CD8-positive, alpha-beta memory T cell (primary cell): ENCODE results near the gene CORO2B. TPM values are rescaled to one million over a fixed set of nuclear protein-coding genes. Genes with fewer than 3 reads are reported as not detected.

Experiments used
- CTCF ChIA-PET: fragments of 350-600 bp; sonication (Branson Sonifier 250); formaldehyde crosslinking; loops from one replicate; lab custom pipeline; 2021; ENCODE audit warnings: antibody characterized with exemption; lab: Charles Lee
- POLR2A ChIA-PET: fragments of 350-600 bp; sonication (Branson Sonifier 250); formaldehyde crosslinking; loops from one replicate; lab custom pipeline; 2021; ENCODE audit warnings: antibody characterized with exemption; lab: Charles Lee
- DNase-seq, 5 donors: peaks; one replicate each; pipeline versions ENCODE4 v3.0.0 to v3.0.0-alpha.2; 2020 to 2022; ENCODE audit warnings: mixed read lengths in 1 of 5
- H3K27ac ChIP-seq: one replicate; pipeline ENCODE4 v1.7.0; 2013; ENCODE audit warnings: low read depth, mild to moderate bottlenecking, low read length, moderate library complexity
- H3K27me3 ChIP-seq: 2 replicates; pipeline ENCODE4 v1.7.0; 2013; ENCODE audit warnings: low read length, mild to moderate bottlenecking; ENCODE audit not compliant: insufficient read depth, poor library complexity, severe bottlenecking
- H3K36me3 ChIP-seq: 2 replicates; pipeline ENCODE4 v1.7.0; 2013; ENCODE audit warnings: mild to moderate bottlenecking, low read length, moderate library complexity; ENCODE audit not compliant: insufficient read depth
- H3K4me1 ChIP-seq: 2 replicates; pipeline ENCODE4 v1.7.0; 2013; ENCODE audit warnings: mild to moderate bottlenecking, low read length, moderate library complexity; ENCODE audit not compliant: insufficient read depth
- H3K4me3 ChIP-seq: 2 replicates; pipeline ENCODE4 v1.7.0; 2013; ENCODE audit warnings: mild to moderate bottlenecking, low read length
- H3K9me3 ChIP-seq: 2 replicates; pipeline ENCODE4 v1.7.0; 2013; ENCODE audit warnings: mild to moderate bottlenecking, low read length
- H3K27ac Mint-ChIP-seq, 8 donors: one replicate each; pipeline ENCODE4 v1.8.0; 2020 to 2021; ENCODE audit warnings: mixed read lengths in 8 of 8, mild to moderate bottlenecking in 6 of 8, inconsistent platforms in 3 of 8, moderate library complexity in 3 of 8
- H3K27me3 Mint-ChIP-seq, 2 donors: one replicate each; pipeline ENCODE4 v1.8.0; 2020 to 2021; ENCODE audit warnings: mixed read lengths in 2 of 2, mild to moderate bottlenecking in 1 of 2, moderate library complexity in 1 of 2
- H3K36me3 Mint-ChIP-seq, 3 donors: one replicate each; pipeline ENCODE4 v1.8.0; 2020 to 2021; ENCODE audit warnings: mixed read lengths in 3 of 3, inconsistent platforms in 1 of 3, mild to moderate bottlenecking in 1 of 3
- H3K4me1 Mint-ChIP-seq, 3 donors: one replicate each; pipeline ENCODE4 v1.8.0; 2020 to 2021; ENCODE audit warnings: mixed read lengths in 3 of 3, inconsistent platforms in 1 of 3, mild to moderate bottlenecking in 1 of 3
- H3K4me3 Mint-ChIP-seq, 7 donors: one replicate each; pipeline ENCODE4 v1.8.0; 2020 to 2021; ENCODE audit warnings: mixed read lengths in 7 of 7, mild to moderate bottlenecking in 6 of 7, moderate library complexity in 4 of 7, inconsistent platforms in 2 of 7
- H3K9me3 Mint-ChIP-seq, 5 donors: one replicate each; pipeline ENCODE4 v1.8.0; 2020 to 2022; ENCODE audit warnings: mixed read lengths in 5 of 5, mild to moderate bottlenecking in 3 of 5, moderate library complexity in 2 of 5, inconsistent platforms in 1 of 5
- polyA plus RNA-seq: library from polyadenylated mRNA; unstranded; fragments of 300-500 nt; fragmentation: Illumina TruSeq; gene quantifications from one replicate; pipeline ENCODE4 v1.2.3, GENCODE V29; 2021
- total RNA-seq, 2 experiments: library from RNA; stranded (reverse); gene quantifications; one replicate each; pipeline ENCODE4 v1.2.3, GENCODE V29; 2021

Gene CORO2B
- total and polyA plus RNA-seq, 3 experiments from 2014 or later: not detected

DNA sequence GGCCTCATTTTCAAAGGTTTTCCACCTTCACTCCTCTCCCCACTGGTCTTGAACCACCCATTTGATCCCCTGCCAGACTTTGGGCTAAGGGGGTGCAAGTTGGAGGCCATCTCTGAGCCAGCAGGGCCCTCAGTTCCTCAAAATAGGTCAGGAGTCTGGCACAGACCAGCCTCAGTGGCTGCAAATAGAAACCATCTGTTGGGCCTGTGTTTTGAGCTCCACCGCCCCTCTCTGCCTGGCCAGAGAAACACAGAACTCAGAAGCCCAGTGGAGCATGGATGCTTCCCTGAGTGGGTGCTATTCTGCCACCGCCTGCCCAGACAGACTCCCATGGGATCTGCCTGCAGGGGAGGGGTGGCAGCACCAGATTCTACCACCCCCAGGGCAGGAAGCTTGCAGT lies 56.3 kb downstream of the CORO2B start:
- no peaks in the 10 kb centered on the region for H3K36me3 ChIP-seq
- Mint-ChIP-seq H3K4me3 (no peak overlapping the region), H3K36me3 (no peaks in the 10 kb centered on the region), H3K9me3 (no peaks in the 10 kb centered on the region), H3K27ac (no peak overlapping the region), H3K4me1 (no peaks in the 10 kb centered on the region), H3K27me3 (peaks cover under 1 to 2% of the 10 kb centered on the region in 2 donors)
- no peaks in the 10 kb centered on the region for H3K9me3 ChIP-seq
- ChIA-PET CTCF (no interaction called here), POLR2A (no interaction called here)
- no peaks in the 10 kb centered on the region for H3K27me3 ChIP-seq
- no peak overlapping the region for H3K27ac ChIP-seq
- no peak for DNase-seq
- no peak overlapping the region for H3K4me3 ChIP-seq
- no peaks in the 10 kb centered on the region for H3K4me1 ChIP-seq

DNA sequence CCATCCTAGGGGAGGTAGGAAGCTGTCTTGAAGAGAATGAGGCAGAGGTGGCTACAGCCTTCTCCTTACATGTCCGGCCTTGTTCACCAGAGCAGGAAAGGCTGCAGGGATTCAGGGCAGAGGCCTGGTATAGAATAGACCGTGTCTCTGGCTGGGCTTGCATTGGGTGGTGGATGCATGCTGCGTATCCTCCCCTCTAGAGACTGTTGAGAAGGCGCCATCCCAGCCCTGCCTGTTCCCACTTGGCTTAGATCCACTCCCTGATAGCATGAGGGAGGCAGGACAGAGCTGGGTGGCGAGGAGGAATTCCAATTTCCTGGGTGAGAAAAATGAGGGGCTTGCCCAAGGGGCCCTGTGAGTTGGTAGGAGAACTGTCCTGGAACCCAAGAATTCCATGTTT lies 57.5 kb downstream of the CORO2B start:
- Mint-ChIP-seq H3K36me3 (no peaks in the 10 kb centered on the region), H3K27me3 (peaks cover 0 to 2% of the 10 kb centered on the region in 2 donors), H3K27ac (peak overlapping the region in 1 of 8 donors; percentile 39), H3K4me1 (no peaks in the 10 kb centered on the region), H3K4me3 (no peak overlapping the region), H3K9me3 (no peaks in the 10 kb centered on the region)
- H3K4me1 ChIP-seq: no peaks in the 10 kb centered on the region
- no peaks in the 10 kb centered on the region for H3K9me3 ChIP-seq
- no peak overlapping the region for H3K4me3 ChIP-seq
- H3K27me3 ChIP-seq: no peaks in the 10 kb centered on the region
- no peak overlapping the region for H3K27ac ChIP-seq
- H3K36me3 ChIP-seq: no peaks in the 10 kb centered on the region
- no peak for DNase-seq
- ChIA-PET POLR2A (no interaction called here), CTCF (no interaction called here)

DNA sequence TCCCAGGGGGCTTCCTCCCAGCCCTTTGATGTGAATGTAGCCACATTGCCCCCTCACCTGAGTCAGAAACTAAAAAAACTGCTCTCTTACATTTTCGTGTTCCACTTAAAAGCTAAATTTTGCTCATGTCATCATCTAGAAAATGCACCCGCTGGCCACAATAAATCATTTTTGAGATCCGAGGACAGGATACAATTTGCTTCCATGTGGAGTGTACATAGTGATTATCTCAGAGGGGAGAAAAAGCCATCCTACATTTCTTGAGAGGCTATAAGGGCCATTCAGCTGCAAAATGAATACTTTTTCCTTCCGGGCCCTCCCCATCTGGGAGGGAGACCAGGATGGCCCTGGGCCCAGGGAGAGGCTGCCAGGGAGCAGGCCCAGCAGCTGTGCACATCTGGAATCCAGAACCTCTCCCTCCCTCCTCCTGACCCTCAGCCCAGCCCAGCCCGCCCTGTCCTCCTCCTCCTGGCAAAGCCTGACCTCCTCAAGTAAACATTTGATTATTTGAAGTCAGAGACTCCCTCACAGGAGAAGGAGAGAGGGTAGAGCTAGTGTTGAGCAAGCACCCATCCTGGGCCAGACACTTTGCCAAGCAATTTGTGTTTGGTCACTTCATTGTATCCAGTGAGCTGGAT lies 59.1 kb downstream of the CORO2B start:
- Histone ChIP-seq H3K4me3 (no peak overlapping the region), H3K4me1 (no peaks in the 10 kb centered on the region), H3K9me3 (no peaks in the 10 kb centered on the region), H3K36me3 (no peaks in the 10 kb centered on the region), H3K27me3 (no peaks in the 10 kb centered on the region), H3K27ac (no peak overlapping the region)
- no peaks in the 10 kb centered on the region for H3K9me3 Mint-ChIP-seq
- H3K27me3 Mint-ChIP-seq: peaks cover 0 to 4% of the 10 kb centered on the region in 2 donors
- POLR2A ChIA-PET: no interaction called here
- no peak overlapping the region for H3K27ac Mint-ChIP-seq
- no peak overlapping the region for H3K4me3 Mint-ChIP-seq
- no peaks in the 10 kb centered on the region for H3K4me1 Mint-ChIP-seq
- H3K36me3 Mint-ChIP-seq: no peaks in the 10 kb centered on the region
- CTCF ChIA-PET: no interaction called here
- no peak for DNase-seq

DNA sequence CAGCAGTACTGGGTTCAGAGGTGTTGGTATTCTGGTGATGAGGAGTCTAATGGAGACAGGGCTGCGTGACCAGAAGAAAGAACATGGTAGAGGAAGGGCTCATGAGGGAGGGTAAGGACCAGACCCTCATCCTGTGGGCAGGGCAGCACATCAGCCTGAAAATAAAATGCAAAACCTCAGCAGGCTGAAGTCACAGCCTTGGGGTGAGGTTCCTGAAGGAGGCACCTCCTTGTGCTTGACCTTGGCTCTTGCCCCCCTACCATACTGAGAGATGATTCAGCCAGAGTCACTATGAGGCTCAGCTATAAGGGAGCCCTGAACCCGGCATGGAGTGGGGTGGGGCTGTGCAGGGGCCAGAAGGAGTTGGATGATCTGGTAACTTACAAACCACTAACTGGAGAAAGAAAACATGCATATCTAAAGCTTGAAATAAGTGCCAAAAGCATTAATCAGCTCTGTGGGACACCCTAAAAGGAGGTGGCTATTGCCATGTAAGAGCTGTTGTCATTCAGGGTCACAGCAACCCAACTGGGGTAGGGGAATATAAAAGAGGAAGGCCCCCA lies 60.2 kb downstream of the CORO2B start:
- H3K36me3 Mint-ChIP-seq: no peaks in the 10 kb centered on the region
- CTCF ChIA-PET: no interaction called here
- DNase-seq: no peak

DNA sequence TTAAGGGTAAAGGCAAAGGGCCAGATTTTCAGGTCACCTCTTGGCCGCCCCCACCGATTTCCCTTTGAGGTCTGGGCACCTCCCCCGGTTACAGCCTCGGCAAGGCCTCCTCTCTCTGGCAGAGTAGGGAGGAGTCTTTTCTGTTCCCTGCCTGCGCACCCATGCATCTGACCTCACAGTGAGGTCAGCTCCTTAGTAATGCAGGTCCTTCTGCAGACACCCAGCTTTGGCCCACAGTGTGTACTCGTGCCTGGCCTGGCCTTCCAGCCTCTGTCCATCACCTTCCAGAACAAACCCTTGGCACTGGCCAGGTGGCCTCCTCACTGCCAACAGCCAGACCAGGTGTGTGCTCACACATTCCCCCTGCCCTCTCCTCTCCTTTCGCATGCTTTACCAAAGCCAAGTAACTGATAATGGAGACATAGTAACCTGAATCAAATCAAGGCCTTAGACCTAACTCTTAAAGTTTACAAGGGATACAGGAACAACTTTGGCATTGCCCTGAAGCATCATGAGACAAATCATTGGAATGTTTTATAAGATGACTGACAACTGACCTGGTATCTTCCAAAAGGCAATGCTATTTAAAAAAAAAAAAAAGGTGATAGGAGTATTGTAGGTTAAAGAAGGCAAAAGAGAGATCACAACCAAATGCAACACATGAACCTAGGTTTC lies 61.3 kb downstream of the CORO2B start:
- ChIA-PET CTCF (no interaction called here), POLR2A (no interaction called here)
- H3K27me3 ChIP-seq: no peaks in the 10 kb centered on the region
- H3K4me3 ChIP-seq: no peak overlapping the region
- H3K4me1 Mint-ChIP-seq: no peaks in the 10 kb centered on the region
- H3K27me3 Mint-ChIP-seq: peaks cover 0 to 6% of the 10 kb centered on the region in 2 donors
- no peaks in the 10 kb centered on the region for H3K4me1 ChIP-seq
- no peaks in the 10 kb centered on the region for H3K36me3 ChIP-seq
- no peak overlapping the region for H3K27ac ChIP-seq
- no peak overlapping the region for H3K27ac Mint-ChIP-seq
- no peak overlapping the region for H3K4me3 Mint-ChIP-seq
- DNase-seq: no peak
- no peaks in the 10 kb centered on the region for H3K9me3 Mint-ChIP-seq
- H3K36me3 Mint-ChIP-seq: no peaks in the 10 kb centered on the region
- H3K9me3 ChIP-seq: no peaks in the 10 kb centered on the region

More for the DNA sequence above, 60.2 kb downstream of the CORO2B start:
- no peaks in the 10 kb centered on the region for H3K9me3 ChIP-seq
- H3K27me3 ChIP-seq: no peaks in the 10 kb centered on the region
- no peaks in the 10 kb centered on the region for H3K36me3 ChIP-seq
- peaks cover 0 to 6% of the 10 kb centered on the region in 2 donors for H3K27me3 Mint-ChIP-seq
- H3K27ac Mint-ChIP-seq: no peak overlapping the region
- H3K27ac ChIP-seq: no peak overlapping the region
- H3K4me1 Mint-ChIP-seq: no peaks in the 10 kb centered on the region
- H3K4me3 Mint-ChIP-seq: no peak overlapping the region
- no peaks in the 10 kb centered on the region for H3K9me3 Mint-ChIP-seq
- POLR2A ChIA-PET: no interaction called here
- no peak overlapping the region for H3K4me3 ChIP-seq
- no peaks in the 10 kb centered on the region for H3K4me1 ChIP-seq

DNA sequence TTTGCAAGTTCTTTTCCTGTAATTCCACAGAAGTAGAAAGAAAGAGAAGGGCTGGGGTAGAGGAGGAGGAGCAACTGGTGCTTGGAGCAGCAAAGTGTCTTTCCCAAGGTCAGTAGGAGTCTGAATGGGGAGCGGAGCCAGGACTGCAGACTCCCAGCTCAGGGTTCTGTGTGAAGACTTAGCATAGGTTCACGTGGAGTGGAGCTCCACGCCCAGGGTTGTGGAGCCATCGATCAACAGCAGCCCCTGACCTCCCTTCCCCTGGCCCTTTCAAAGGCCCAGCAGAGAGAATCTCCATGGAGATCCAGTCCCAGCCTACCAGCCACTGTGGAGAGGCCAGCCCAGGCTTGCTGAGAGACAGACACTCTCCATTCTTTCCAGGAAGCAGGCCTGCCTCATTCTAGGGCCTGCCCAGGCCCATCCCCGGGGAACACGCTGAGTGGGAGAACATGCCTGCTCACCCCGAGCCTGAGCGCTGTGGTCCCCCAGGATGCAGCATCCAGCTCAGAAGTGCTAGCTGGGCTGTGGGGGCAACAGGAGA lies 62.1 kb downstream of the CORO2B start:
- Mint-ChIP-seq H3K4me1 (no peaks in the 10 kb centered on the region), H3K9me3 (no peaks in the 10 kb centered on the region), H3K36me3 (no peaks in the 10 kb centered on the region), H3K27ac (no peak overlapping the region), H3K27me3 (peaks cover 5 to 6% of the 10 kb centered on the region in 2 donors), H3K4me3 (no peak overlapping the region)
- Histone ChIP-seq H3K27me3 (no peaks in the 10 kb centered on the region), H3K4me1 (no peaks in the 10 kb centered on the region), H3K27ac (no peak overlapping the region), H3K4me3 (no peak overlapping the region), H3K36me3 (no peaks in the 10 kb centered on the region), H3K9me3 (no peaks in the 10 kb centered on the region)
- CTCF ChIA-PET: interaction anchor here (0.9 kb wide), 1 partner anchor 33 kb away, joined by 4 read pairs; no protein-coding TSS in a partner anchor
- POLR2A ChIA-PET: no interaction called here
- no peak for DNase-seq

DNA sequence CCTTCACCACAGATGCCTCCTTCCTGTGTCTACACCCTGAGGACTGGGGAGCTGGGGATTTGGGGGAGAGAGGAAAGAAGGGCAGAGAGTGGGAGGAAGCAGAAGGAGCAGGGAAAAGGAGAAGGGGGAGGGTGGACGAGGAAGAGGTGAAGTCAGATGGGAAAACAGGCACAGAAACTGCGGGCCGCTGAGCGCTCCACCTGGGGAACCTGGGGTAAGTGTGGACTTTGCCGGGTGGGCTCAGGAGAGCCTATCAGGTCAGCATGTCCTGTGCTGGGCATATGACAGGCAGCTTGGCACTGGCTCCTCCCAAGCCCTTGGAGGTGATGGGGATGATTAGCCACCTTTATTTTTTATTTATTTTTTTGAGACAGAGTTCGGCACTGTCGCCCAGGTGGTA lies 62.6 kb downstream of the CORO2B start:
- no peaks in the 10 kb centered on the region for H3K4me1 Mint-ChIP-seq
- ChIA-PET CTCF (interaction anchor here (0.9 kb wide), 1 partner anchor 32 kb away, joined by 4 read pairs; no protein-coding TSS in a partner anchor), POLR2A (no interaction called here)
- Histone ChIP-seq H3K36me3 (no peaks in the 10 kb centered on the region), H3K9me3 (no peaks in the 10 kb centered on the region), H3K27ac (no peak overlapping the region), H3K4me1 (no peaks in the 10 kb centered on the region), H3K4me3 (no peak overlapping the region), H3K27me3 (no peaks in the 10 kb centered on the region)
- no peaks in the 10 kb centered on the region for H3K36me3 Mint-ChIP-seq
- no peak for DNase-seq
- no peaks in the 10 kb centered on the region for H3K9me3 Mint-ChIP-seq
- no peak overlapping the region for H3K27ac Mint-ChIP-seq
- H3K4me3 Mint-ChIP-seq: no peak overlapping the region
- peaks cover 5 to 6% of the 10 kb centered on the region in 2 donors for H3K27me3 Mint-ChIP-seq

DNA sequence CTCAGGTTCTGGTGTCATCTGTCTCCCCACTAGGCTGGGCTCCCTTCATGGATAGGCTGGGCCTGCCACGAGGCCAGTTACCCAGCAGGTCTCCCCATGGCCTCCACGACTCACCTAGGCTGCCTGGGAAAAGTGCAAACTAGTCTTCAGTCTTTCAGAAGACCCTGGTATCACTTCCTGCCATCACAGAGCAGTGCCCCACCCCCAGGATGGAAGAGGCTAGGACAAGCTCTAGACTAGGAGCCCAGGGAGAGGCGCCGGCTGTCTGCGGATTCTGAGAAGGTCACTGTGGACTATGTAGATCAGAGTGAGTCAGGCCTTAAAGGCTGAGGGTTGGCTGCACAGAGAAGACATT lies 63.7 kb downstream of the CORO2B start:
- no peak overlapping the region for H3K4me3 Mint-ChIP-seq
- CTCF ChIA-PET: no interaction called here
- no peaks in the 10 kb centered on the region for H3K9me3 Mint-ChIP-seq
- no peaks in the 10 kb centered on the region for H3K4me1 ChIP-seq
- H3K36me3 Mint-ChIP-seq: no peaks in the 10 kb centered on the region
- POLR2A ChIA-PET: no interaction called here
- H3K27me3 Mint-ChIP-seq: peaks cover 8 to 9% of the 10 kb centered on the region in 2 donors
- H3K9me3 ChIP-seq: no peaks in the 10 kb centered on the region
- H3K27ac ChIP-seq: no peak overlapping the region
- no peak for DNase-seq
- H3K27me3 ChIP-seq: no peaks in the 10 kb centered on the region
- no peak overlapping the region for H3K27ac Mint-ChIP-seq
- no peaks in the 10 kb centered on the region for H3K4me1 Mint-ChIP-seq
- H3K4me3 ChIP-seq: no peak overlapping the region
- H3K36me3 ChIP-seq: no peaks in the 10 kb centered on the region
